Stimulated activated naive CD4-positive, alpha-beta T cell treated with Interleukin-2 at 50 U/mL for 16 hours (primary cell): ENCODE results near the gene PAQR3.
"Not testable (repeated sequence)": the region's sequence is repeated elsewhere in the genome, so short reads cannot be mapped to it uniquely, and the experiment has no call there.

Source experiments
- DNase-seq: peaks from one replicate; lab custom pipeline; 2025; lab: John Stamatoyannopoulos, UW

The PAQR3 gene

DNA sequence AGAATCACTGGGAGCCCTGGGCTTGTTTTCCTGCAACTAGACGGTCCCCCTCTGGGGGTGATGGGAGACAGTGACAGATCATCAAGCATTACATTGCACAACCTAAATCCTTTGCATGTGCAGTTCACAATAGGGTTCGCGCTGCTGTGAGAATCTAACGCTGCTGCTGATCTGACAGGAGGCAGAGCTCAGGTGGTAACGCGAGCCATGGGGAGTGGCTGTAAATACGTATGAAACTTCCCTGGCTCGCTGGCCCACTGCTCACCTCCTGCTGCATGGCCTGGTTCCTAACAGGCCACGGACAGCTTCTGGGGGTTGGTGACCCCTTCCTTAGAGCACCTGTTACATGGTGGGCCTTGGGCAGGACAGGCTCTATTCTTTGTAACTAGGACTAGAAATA, 10.4 kb downstream of the PAQR3 start:
- DNase-seq: no peak

DNA sequence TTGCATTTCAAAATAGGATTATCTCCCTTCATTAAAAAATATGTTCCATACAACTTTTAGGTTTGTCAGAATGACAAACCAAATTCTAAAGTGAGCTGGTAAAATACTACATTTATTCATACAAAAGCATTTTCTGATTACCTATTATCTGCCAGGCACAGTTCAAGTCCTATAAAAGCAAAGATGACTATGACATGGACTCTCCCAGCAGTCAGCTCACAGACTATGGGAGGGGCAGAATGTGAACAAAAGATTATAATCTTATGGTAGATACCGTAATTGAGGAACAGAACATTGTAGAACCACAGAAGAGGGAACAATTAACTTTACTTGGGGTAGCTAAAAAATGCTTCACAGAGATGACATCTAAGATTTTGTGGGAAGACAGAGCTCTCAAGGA, 12.4 kb downstream of the PAQR3 start:
- no peak for DNase-seq

GRCh38 chr4:78923464-78924312, 15.6 kb downstream of the PAQR3 start:
- no peak for DNase-seq

- no peak for DNase-seq
Measured at GRCh38 chr4:78922207-78922606, 17.0 kb downstream of the PAQR3 start.

GRCh38 chr4:78910612-78911011, 28.6 kb downstream of the PAQR3 start:
- no peak for DNase-seq

DNA sequence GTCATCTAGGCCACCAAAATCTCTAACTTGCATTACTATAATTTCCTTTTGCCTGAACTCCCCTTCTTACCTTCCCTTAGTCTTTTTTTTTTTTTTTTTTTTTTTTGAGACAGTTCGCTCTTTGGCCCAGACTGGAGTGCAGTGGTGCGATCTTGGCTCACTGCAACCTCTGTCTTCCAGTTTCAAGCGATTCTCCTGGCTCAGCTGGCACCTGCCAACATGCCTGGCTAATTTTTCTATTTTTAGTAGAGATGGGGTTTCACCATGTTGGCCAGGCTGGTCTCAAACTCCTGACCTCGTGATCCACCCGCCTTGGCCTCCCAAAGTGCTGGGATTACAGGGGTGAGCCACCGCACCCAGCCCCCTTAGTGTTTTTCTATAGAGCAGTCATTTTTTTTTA, 30.3 kb downstream of the PAQR3 start:
- DNase-seq: not testable (repeated sequence)

DNA sequence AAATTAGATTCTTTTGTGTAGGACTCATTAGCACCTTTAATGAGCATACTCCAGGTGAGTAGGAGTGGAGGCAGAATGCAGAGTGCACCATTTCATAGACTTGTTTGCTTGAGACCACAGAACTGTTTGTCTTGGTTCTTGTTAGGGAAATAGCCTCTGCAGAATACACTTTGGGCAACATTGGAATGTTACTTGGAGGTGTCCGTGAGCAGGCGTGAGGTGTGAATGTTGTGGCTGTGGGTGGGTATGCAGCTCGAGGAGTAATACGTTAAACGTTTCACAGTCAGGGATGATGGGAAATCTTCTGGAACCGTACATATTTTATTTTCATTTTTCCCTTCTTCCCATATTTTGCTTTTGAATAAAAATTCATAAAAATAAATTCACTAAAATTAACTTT, 31.6 kb downstream of the PAQR3 start:
- DNase-seq: no peak

- DNase-seq: no peak
Measured at GRCh38 chr4:78904143-78904542, 35.1 kb downstream of the PAQR3 start.

DNA sequence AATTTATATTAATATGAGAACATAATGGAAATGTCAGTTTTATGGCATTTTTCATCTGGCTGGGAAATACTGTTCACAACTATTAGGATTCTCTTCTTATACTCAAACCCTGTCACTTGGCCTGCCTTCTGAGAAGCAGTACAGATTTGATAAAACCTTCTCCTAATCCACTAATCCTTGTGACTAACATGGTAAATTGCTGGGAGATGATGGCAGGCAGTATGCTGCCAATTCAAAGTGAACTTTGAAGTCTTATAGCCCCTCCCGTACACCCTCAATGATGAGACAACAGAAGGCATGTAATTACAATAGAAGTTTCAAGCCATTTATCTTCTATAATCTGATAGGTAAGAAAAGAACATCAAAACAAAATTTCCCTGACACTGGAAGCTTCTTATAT, 36.9 kb downstream of the PAQR3 start:
- DNase-seq: no peak

DNA sequence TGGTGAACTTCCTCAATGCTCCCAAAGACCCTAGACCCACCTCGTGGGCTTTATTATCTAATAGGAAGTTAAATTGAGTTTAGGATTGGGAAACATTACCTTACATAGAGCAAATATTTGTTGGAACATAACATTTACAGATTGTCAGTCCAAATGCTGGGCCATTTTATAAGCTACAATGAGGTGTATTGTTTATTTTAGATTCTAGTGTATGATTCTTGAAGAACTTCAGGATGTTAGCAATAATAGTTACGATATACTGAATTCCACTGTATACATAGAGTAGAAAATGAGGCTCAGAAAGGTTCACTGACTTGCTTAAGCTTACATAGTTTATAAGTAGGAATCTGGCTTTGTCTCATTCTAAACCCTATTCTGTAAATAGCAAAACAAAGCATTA, 37.4 kb downstream of the PAQR3 start:
- no peak for DNase-seq

DNA sequence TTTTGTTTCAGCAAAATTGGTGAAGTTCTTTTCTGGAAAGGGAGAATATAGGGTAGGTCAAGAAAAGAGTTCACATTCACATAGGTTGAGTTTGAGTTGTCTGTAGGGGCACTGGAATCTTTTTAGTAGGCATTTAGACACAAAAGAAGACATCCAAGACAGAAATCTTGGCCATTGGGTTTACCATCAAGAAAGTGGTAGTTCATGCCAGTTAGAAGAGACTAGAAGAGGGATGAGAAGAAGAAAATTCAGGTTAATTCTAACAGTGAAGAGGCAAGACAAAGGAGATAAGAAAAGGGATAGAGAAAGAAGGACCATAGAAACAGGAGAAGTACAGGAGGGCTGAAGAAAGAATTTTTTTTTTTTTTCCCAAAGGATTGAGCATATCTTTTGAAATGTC, 39.9 kb downstream of the PAQR3 start:
- DNase-seq: no peak

DNA sequence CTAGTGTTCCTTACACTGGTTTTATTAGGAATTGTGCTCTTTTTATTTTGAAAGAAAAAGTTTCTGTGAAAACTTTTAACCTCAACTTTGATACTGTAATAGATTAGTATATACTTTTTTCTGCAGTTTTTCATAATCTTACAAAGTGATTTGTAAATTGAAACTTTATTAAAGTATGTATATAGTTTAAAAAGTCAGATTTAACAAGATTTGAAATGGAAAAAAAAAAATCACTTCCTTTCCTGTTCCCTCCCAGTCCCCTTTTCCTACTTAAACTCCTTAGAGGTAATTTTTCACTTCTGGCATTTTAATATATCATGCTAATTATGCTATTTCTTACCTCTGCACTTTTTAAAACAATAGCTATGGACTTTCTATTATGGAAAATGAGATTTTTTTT, 49.3 kb downstream of the PAQR3 start:
- no peak for DNase-seq

- DNase-seq: no peak
Measured at GRCh38 chr4:78885598-78885997, 53.6 kb downstream of the PAQR3 start.

DNA sequence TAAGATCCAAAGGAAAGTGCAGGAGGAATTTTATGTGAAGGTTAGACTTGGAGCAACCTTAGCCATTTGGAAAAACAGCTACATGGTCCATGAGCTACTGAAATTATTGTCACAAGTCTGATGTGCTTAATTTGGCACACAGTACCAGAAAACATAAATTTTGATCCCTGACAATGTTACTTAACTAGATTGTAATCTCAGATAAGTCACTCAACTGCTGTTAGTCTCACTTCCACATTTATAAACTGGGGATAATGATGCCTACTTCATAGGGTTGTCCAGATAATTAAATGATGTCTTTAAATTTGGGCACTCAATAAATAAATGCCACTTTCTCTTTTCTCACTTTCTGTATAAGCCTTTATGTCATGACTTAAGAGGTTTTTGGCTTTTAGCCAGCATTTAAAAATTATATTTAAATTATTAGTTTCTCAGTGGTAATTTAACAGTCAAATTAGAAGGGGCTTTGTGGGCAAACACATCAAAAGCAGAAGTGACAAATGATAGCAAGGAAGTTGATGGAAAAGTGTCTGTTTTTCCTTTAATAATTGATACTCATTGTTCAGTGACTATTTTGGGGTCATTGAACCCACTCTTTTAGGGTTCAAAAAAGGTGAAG, 58.3 kb downstream of the PAQR3 start:
- DNase-seq: no peak

DNA sequence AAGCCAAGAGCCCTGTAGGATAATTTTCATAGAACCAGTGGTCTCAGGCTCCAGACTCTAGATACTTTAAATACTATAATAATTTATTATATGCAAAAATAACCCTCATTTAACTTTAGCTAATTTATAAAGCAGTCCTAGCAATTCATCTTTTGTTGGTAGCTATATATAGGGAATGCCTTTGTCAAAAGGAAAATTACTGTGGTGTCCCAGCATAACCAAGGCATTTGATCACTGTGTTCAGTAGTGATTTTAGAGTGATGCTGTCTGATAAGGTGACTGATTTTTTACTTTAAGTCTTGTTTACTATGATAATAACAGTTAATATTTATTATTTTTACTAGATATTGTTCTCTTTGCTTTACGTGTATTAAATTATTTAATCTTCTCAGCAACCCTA, 61.2 kb downstream of the PAQR3 start:
- DNase-seq: no peak

GRCh38 chr4:78876568-78877320, 62.5 kb downstream of the PAQR3 start:
- no peak for DNase-seq

- DNase-seq: no peak
Measured at GRCh38 chr4:78870056-78870455, 69.2 kb downstream of the PAQR3 start.

DNA sequence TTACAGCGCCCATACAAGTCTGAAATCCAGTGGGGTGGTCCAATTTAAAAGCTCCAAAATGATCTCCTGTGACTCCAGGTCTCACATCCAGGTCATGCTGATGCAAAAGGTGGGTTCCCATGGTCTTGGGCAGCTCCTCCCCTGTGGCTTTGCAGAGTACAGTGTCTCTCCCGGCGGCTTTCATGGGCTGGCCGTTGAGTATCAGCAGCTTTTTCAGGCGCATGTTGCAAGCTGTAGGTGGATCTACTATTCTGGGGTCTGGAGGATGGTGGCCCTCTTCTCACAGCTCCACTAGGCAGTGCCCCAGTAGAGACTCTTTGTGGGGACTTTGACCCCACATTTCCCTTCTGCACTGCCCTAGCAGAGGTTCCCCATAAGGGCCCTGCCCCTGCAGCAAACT, 70.5 kb downstream of the PAQR3 start:
- DNase-seq: not testable (repeated sequence)

- DNase-seq: no peak
Measured at GRCh38 chr4:78865451-78865850, 73.8 kb downstream of the PAQR3 start.

DNA sequence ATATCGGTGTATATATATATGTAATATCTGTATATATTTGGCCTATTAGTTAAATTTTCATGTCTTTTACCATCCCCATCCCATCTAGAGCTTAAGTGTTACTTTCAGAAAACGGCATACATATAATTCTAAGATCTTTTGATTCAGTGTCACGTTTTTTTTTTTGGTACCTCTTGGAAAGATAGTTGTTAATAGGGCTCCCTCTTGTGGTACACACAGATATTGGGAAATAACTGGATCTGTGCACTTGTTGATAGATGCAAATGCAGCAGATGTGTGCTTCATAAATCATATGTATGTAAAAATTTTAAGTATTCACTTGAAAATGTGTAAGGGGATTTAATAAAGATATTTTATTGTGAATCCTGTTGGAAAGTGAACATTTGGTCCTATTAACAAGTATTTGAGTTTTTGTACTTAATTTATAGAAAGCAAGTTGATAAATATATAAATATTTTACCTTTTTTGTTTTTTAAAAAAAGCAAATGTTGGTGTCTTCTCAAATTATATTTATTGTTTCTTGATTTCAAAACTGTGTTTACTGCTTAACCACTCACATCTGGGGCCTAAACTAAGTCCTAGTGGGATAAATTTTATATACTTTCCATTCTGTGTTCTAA, 74.7 kb downstream of the PAQR3 start:
- DNase-seq: no peak

GRCh38 chr4:78863991-78864390, 75.2 kb downstream of the PAQR3 start:
- DNase-seq: no peak

GRCh38 chr4:78863254-78863869, 75.9 kb downstream of the PAQR3 start:
- DNase-seq: no peak
